Dendritic cell treated with granulocyte-macrophage colony-stimulating factor and Interleukin-4, amounts not matched to agents 40 ng/mL and 50 ng/mL, for 4 days (primary cell): ENCODE results near the gene GGT6.
"Not testable (repeated sequence)": the region's sequence is repeated elsewhere in the genome, so short reads cannot be mapped to it uniquely, and the experiment has no call there.

ENCODE experiments used
- H3K27ac Mint-ChIP-seq: one replicate; pipeline ENCODE4 v1.8.0; 2022; ENCODE audit warnings: mild to moderate bottlenecking, mixed read lengths
- H3K27me3 Mint-ChIP-seq: one replicate; pipeline ENCODE4 v1.8.0; 2022; ENCODE audit warnings: mild to moderate bottlenecking, mixed read lengths
- H3K36me3 Mint-ChIP-seq: one replicate; pipeline ENCODE4 v1.8.0; 2022; ENCODE audit warnings: low read depth, mixed read lengths
- H3K4me1 Mint-ChIP-seq: one replicate; pipeline ENCODE4 v1.8.0; 2022; ENCODE audit warnings: low read depth, mixed read lengths
- H3K4me3 Mint-ChIP-seq: one replicate; pipeline ENCODE4 v1.8.0; 2022; ENCODE audit warnings: mild to moderate bottlenecking, moderate library complexity, mixed read lengths
- H3K9me3 Mint-ChIP-seq: one replicate; pipeline ENCODE4 v1.8.0; 2022; ENCODE audit warnings: mixed read lengths
- intact Hi-C: fragments of 100-400 bp; cut with micrococcal nuclease; formaldehyde crosslinking; loops from one replicate; pipeline ENCODE4 v1.15.0; 2022

Gene GGT6

DNA sequence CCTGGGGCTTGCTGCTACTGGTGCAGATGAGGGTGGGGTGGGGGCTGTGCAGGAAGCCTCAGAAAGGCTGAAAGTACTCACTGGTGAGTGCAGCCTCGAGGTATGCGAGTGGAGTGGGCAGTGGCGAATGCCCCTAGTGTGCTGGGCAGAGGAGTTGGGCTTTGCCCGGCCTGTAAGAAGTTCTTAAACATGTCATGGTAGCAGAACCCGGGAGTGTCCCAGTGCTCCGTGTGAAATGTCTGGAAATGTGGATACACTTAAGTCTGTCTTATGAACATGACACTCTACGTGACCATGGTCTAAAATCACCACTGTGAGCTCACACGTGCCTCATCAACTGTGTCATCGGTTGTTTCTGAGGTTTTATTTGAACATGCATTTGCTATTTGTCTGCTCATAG is 25.7 kb upstream of the GGT6 start:
- intact Hi-C loops, result no loop called here
- peaks cover 87% of the 10 kb centered on the region for H3K27me3 Mint-ChIP-seq
- no peak overlapping the region for H3K4me3 Mint-ChIP-seq

DNA sequence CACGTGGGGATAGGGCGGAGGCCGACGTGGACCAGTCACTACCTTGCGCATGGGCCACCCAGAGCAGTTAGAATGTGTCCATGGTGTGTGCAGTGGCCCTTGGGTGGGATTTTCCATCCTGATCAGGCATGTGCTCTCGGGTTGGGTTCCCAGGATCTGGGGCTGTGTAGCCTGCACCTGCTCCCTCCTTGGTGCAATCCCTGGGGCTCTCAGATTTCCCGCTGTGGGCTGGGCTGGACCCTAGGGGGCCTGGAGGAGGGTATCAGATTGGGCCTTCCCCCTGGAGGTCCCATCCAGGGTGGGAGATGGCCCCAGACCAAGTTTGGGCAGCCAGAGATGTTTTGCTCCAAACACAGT is 25.2 kb upstream of the GGT6 start:
- Mint-ChIP-seq H3K27me3 (peaks cover 86% of the 10 kb centered on the region), H3K36me3 (no peaks in the 10 kb centered on the region), H3K9me3 (no peaks in the 10 kb centered on the region), H3K4me3 (no peak overlapping the region), H3K4me1 (peaks cover 4% of the 10 kb centered on the region), H3K27ac (no peak overlapping the region)
- intact Hi-C loops, result no loop called here

More for the DNA sequence above, 25.7 kb upstream of the GGT6 start:
- peaks cover 8% of the 10 kb centered on the region for H3K4me1 Mint-ChIP-seq
- H3K9me3 Mint-ChIP-seq, result no peaks in the 10 kb centered on the region
- H3K27ac Mint-ChIP-seq, result no peak overlapping the region
- no peaks in the 10 kb centered on the region for H3K36me3 Mint-ChIP-seq

DNA sequence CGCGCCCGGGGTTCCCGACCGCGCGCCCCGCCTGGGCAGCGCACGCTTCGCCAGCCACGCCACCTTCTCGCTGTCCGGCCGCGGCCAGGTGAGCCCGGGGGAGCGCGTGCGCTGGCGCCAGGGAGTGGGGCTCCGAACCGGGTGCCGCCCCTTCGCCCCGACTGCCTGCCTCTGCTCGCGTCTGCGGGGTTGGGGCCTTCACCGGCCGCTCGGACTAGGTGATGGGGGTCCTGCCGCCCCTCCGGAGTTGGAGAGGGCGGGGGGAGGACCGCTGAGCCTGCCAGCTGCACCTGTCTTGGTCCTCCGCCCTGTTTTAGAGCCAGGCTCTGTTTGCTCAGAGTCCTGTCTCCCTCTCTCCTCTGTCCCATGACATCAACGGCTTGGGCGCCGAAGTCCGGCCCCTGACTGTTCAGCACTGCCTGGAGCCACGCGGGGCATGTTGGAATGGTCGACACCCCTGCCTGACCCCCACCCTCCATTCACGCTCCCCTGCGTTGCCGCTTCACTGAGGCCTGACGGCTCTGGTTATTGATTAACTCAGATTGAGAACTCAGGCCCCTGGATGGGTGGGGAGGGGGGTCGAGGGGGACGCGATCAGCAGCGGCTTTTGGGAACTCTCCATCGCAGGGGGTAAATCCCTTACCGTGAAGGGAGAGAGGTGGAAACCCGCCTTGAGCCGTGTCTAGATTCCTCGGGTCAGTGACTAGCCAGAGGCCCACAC is 24.7 kb upstream of the GGT6 start:
- no peaks in the 10 kb centered on the region for H3K9me3 Mint-ChIP-seq
- no peak overlapping the region for H3K27ac Mint-ChIP-seq
- H3K27me3 Mint-ChIP-seq, result peaks cover 84% of the 10 kb centered on the region
- H3K36me3 Mint-ChIP-seq, result no peaks in the 10 kb centered on the region
- H3K4me3 Mint-ChIP-seq, result no peak overlapping the region
- intact Hi-C loops, result no loop called here
- H3K4me1 Mint-ChIP-seq, result no peaks in the 10 kb centered on the region

DNA sequence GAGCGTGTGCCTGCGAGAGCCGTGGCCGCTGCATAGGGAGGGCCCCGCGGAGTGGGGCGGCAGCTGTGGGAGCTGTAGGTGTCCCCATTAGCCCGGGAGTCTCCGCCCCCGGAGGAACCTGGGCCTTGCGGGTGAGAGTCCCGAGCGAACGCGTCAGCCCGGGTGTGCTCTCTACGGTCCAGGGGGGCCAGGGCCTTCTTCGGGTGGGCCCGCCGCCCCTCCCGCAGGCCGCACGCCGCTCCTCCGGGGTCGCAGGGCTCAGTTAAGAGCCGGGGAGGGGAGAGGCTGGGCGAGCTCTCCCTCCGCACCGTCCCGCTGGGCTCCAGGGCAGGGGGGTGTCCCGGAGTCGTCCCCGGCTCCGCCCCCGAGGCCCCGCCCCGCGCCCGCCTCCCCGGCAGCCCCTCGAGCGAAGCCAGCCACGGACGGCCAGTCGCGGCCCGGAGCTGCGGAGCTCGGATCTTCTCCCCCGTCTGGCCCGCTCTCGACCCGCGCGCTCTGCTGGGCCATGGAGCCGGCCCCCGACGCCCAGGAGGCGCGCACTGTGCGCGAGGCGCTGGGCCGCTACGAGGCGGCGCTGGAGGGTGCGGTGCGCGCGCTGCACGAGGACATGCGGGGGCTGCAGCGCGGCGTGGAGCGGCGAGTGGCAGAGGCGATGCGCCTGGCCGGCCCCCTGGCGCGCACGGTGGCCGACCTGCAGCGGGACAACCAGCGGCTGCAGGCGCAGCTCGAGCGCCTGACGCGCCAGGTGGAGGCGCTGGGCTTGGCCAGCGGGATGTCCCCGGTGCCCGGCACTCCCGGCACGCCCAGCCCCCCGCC is 23.9 kb upstream of the GGT6 start, which contains the start of gene SMTNL2:
Gene SMTNL2, plus strand, starts transcription at position 429 of the 816 bp plus-strand sequence. Its CDS starts 77 bp downstream, at position 506.
- Mint-ChIP-seq H3K36me3 (no peaks in the 10 kb centered on the region), H3K4me3 (no peak within 1 kb of the TSS), H3K9me3 (no peaks in the 10 kb centered on the region), H3K4me1 (no peaks in the 10 kb centered on the region), H3K27me3 (peaks cover 87% of the 10 kb centered on the region), H3K27ac (no peak within 1 kb of the TSS)
- intact Hi-C loops, result no loop called here

DNA sequence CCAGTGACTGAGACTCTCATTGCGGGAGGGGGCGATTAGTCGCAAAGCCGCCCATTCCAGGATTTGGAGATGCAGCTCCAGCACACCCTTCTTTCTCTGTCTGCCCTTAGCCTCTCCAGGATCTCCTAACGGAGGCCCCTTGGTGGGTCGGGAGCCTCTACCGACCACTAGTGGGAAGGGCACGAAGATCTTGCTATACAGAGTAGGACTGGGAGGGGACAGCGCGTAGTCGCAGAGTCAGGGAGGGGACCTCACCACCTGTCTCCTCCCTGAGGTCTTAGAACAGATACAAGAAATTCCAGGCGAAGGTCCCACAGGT is 23.4 kb upstream of the GGT6 start:
- peaks cover 81% of the 10 kb centered on the region for H3K27me3 Mint-ChIP-seq

DNA sequence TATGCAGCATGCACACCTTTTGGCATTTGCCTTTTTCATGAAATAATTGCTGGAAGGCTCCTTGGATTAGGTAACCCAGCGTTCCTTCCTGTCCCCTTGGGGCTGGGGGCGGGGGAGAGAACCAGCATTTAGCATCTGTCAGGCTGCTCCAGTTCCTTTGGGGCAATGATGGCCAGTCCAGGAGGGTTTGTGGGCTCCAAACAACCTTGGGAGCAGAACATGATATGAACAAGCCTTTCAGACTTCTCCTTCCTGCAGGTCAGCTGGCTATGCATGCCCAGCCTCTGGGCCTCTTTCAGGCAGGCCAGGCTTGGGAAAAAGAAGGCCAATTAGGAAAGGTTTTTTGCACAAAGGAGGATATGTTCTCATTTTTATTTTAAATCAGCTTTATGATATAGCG is 22.8 kb upstream of the GGT6 start:
- intact Hi-C loops, result no loop called here
- H3K4me1 Mint-ChIP-seq, result no peaks in the 10 kb centered on the region
- no peaks in the 10 kb centered on the region for H3K9me3 Mint-ChIP-seq
- no peak overlapping the region for H3K27ac Mint-ChIP-seq
- no peaks in the 10 kb centered on the region for H3K36me3 Mint-ChIP-seq
- H3K27me3 Mint-ChIP-seq, result peaks cover 76% of the 10 kb centered on the region
- no peak overlapping the region for H3K4me3 Mint-ChIP-seq

More for the DNA sequence above, 23.4 kb upstream of the GGT6 start:
- Mint-ChIP-seq H3K4me1 (no peaks in the 10 kb centered on the region), H3K4me3 (no peak overlapping the region), H3K36me3 (no peaks in the 10 kb centered on the region), H3K27ac (no peak overlapping the region), H3K9me3 (no peaks in the 10 kb centered on the region)
- intact Hi-C loops, result no loop called here

DNA sequence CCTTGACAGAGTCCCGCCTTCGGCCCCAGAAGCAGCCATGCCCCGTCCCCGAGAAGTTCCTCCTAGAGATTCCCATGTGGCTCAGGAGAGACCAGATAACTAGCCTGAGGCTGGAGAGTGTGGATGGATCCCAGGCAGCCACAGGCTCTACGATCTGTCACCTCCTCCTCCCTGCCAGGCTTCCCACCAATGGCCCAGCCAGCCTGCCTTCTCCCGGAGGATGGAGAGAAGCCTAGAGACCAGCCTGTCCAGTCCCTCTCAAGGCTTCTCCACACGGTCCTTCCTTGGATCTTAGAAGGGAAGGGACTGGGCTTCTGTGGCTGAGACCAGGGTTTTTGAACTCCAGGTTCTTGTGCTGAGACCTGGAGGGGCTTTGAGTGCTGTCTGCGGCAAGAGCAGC is 22.3 kb upstream of the GGT6 start:
- Mint-ChIP-seq H3K36me3 (no peaks in the 10 kb centered on the region), H3K4me3 (no peak overlapping the region), H3K27ac (no peak overlapping the region), H3K4me1 (no peaks in the 10 kb centered on the region), H3K27me3 (peaks cover 75% of the 10 kb centered on the region), H3K9me3 (no peaks in the 10 kb centered on the region)
- intact Hi-C loops, result no loop called here

DNA sequence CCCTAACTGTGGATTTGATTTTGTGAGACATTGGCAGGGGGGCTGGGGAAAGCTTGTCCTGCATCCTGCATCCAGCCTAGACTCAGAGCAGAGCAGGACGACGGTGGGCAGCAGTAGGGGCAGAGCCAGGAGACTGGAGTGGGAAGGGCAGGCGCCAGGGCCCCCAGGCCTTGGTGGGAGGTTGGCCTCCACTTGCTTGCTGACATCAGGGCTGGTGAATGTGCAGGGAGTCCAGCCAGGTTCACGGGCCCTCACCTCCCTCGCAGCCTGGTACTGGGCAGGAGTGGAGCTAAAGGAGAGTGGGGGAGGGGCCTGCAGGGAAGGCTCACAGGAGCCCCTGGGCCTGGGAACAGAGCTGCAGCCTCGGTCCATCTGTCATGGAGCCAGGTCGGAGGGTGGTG is 21.7 kb upstream of the GGT6 start:
- Mint-ChIP-seq H3K4me3 (no peak overlapping the region), H3K36me3 (no peaks in the 10 kb centered on the region), H3K27ac (no peak overlapping the region), H3K9me3 (no peaks in the 10 kb centered on the region), H3K27me3 (peaks cover 70% of the 10 kb centered on the region), H3K4me1 (no peaks in the 10 kb centered on the region)
- intact Hi-C loops, result no loop called here

DNA sequence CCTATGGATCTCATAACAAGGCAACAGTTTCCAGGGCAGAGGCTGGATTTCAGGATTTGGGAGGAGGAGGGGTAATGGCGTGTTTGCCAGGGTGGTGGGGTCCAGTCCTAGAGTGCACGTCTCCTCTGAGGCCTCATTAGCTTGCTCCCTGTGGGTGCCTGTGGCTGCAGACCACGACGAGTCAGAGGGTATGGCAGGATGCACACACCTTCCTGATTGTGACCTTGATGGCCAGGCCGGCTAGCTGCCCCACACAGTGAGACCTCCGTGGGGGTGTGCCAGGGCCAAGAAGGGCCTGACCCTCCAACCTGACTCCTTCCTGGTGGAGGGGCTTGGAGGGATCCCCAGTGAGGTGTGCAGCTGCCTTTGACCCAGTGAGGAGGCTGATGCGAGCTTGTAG is 19.9 kb upstream of the GGT6 start:
- H3K4me3 Mint-ChIP-seq, result no peak overlapping the region
- no peaks in the 10 kb centered on the region for H3K36me3 Mint-ChIP-seq
- no peaks in the 10 kb centered on the region for H3K4me1 Mint-ChIP-seq
- H3K27ac Mint-ChIP-seq, result no peak overlapping the region
- H3K9me3 Mint-ChIP-seq, result no peaks in the 10 kb centered on the region
- peaks cover 65% of the 10 kb centered on the region for H3K27me3 Mint-ChIP-seq
- intact Hi-C loops, result no loop called here

DNA sequence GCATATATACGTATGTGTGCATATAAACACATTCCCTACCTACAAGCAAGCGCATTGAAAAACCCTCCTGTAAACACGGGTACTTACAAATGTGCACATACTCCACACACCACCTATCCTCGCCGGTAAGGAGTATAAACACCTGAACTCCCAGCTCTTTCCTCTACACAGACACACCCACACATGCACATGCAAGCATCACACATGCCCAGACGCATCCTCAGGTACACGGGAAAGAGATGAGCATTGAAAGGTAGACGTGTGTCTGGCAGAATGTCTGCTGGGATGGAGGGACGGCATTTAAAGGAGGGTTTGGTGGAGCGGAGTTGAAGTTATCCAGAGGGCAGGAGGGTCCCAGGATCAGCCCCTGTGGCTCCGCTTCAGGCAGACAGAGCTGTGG is 19.3 kb upstream of the GGT6 start:
- Mint-ChIP-seq H3K9me3 (no peaks in the 10 kb centered on the region), H3K27ac (no peak overlapping the region), H3K4me3 (no peak overlapping the region), H3K36me3 (no peaks in the 10 kb centered on the region), H3K27me3 (peaks cover 65% of the 10 kb centered on the region), H3K4me1 (peaks cover 6% of the 10 kb centered on the region)
- intact Hi-C loops, result no loop called here

DNA sequence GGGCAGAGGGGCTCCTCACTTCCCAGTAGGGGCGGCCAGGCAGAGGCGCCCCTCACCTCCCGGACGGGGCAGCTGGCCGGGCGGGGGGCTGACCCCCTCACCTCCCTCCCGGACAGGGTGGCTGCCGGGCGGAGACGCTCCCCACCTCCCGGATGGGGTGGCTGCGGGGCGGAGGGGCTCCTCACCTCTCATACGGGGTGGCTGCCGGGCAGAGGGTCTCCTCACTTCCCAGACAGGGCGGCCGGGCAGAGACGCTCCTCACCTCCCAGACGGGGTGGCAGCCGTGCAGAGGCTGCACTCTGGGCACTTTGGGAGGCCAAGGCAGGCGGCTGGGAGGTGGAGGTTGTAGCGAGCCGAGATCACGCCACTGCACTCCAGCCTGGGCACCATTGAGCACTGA is 18.0 kb upstream of the GGT6 start:
- H3K4me3 Mint-ChIP-seq, H3K36me3 Mint-ChIP-seq, intact Hi-C loops, H3K27ac Mint-ChIP-seq, H3K9me3 Mint-ChIP-seq: not testable (repeated sequence)
- H3K4me1 Mint-ChIP-seq, result peaks cover 18% of the 10 kb centered on the region
- peaks cover 60% of the 10 kb centered on the region for H3K27me3 Mint-ChIP-seq

DNA sequence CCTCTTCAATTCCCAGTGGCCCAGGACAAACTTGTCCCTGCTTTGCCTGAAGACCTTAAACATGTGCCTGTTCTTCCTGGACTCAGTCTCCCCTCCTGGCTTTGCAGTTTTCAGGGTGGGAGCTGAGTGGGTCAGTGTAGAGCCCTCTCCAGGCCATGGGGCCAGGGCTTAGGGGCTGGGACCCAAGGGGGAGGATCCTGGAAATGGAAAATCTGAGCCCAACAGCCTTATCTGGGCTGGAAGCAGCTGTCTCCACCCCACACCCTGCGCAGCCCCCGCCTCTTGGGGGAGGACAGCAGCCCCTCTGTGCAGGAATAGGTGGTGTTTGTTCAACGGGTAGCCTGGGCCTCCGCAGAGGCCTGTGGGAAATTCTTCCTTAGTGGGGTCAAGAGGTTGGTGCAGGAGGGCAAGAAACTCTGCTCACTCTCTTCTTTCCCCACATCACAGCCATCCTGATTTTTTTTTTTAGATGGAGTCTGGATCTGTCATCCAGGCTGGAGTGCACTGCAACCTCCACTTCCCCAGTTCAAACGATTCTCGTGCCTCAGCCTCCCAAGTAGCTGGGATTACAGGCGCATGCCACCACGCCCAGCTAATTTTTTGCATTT is 17.1 kb upstream of the GGT6 start:
- Mint-ChIP-seq H3K9me3 (no peaks in the 10 kb centered on the region), H3K4me3 (no peak overlapping the region), H3K36me3 (no peaks in the 10 kb centered on the region), H3K4me1 (peaks cover 23% of the 10 kb centered on the region), H3K27ac (no peak overlapping the region), H3K27me3 (peaks cover 55% of the 10 kb centered on the region)
- intact Hi-C loops, result no loop called here

DNA sequence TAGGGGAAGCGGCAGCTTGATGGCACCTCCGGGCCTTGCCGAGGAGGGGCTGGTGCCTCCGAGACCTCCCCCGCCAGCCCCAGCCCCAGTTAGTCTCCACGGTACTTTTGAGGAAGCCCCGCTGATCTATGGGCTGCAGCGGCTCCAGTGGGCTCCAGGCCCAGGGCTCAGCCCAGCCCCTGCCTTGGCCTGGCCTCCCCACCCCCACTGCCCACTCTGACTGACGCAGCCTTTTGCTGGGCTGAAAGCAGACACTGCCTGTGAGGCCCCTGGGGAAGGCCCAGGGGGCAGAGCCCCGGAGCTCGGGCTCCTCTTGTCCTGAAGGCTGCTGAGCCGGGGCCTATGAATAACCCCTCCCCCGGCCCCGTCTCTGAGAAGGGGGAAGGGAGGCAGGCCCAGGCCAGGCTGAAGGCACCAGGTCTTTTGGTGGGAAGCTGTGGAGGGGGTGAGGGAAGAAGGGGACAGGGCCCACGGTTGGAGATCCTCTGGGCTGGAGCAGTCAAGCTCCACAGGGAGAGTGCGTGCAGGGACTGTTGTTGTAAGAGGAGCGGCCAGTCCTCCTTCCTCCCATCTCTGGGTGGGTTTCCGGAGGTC is 16.4 kb upstream of the GGT6 start:
- intact Hi-C loops, result no loop called here
- H3K4me1 Mint-ChIP-seq, result peaks cover 23% of the 10 kb centered on the region
- H3K9me3 Mint-ChIP-seq, result no peaks in the 10 kb centered on the region
- no peak overlapping the region for H3K4me3 Mint-ChIP-seq
- H3K36me3 Mint-ChIP-seq, result no peaks in the 10 kb centered on the region
- peaks cover 49% of the 10 kb centered on the region for H3K27me3 Mint-ChIP-seq
- H3K27ac Mint-ChIP-seq, result peak overlapping the region; percentile 55

DNA sequence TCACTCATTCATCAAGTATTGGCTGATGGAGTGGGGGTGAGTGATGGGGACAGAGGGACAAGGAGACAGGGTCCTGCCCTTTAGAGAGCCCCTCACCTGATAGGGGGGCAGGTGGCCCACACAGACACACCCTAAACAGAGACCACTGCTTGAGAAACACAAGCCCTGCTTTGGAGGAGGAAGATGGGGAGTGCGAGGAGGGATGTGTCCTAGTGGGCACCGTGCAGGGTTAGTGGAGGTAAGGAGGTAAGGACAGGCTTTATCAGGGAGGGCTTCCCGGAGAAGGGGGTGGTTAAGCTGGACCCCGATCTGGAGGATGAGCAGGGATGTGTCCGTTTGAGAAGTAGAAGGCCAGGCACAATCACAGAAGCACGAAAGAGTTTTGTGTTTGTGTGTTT is 15.8 kb upstream of the GGT6 start:
- H3K4me1 Mint-ChIP-seq, result peaks cover 23% of the 10 kb centered on the region
- H3K27me3 Mint-ChIP-seq, result peaks cover 44% of the 10 kb centered on the region
- H3K27ac Mint-ChIP-seq, result peak overlapping the region; percentile 55
- intact Hi-C loops, result no loop called here
- no peak overlapping the region for H3K4me3 Mint-ChIP-seq
- no peaks in the 10 kb centered on the region for H3K9me3 Mint-ChIP-seq
- no peaks in the 10 kb centered on the region for H3K36me3 Mint-ChIP-seq
